GM12872 (cell line): Measurements from ENCODE around the gene CDHR2.

Source experiments
- CTCF ChIP-seq: IDR thresholded peaks from 3 replicates; pipeline ENCODE4 v1.5.1; 2011; ENCODE audit warnings: low read depth, mild to moderate bottlenecking, low read length, moderate library complexity; ENCODE audit not compliant: insufficient read depth

Gene CDHR2

GRCh38 chr5:176629853-176630680 lies 80.9 kb downstream of the CDHR2 start, which contains the start of the genes EIF4E1B and SNCB:
TSS of gene EIF4E1B (plus strand) at chr5:176630675. CDS start at chr5:176642788, 12,113 bp downstream.
TSS of gene SNCB (minus strand) at chr5:176630534. CDS start at chr5:176629654, 880 bp downstream.
- no peak for TF ChIP-seq CTCF

DNA sequence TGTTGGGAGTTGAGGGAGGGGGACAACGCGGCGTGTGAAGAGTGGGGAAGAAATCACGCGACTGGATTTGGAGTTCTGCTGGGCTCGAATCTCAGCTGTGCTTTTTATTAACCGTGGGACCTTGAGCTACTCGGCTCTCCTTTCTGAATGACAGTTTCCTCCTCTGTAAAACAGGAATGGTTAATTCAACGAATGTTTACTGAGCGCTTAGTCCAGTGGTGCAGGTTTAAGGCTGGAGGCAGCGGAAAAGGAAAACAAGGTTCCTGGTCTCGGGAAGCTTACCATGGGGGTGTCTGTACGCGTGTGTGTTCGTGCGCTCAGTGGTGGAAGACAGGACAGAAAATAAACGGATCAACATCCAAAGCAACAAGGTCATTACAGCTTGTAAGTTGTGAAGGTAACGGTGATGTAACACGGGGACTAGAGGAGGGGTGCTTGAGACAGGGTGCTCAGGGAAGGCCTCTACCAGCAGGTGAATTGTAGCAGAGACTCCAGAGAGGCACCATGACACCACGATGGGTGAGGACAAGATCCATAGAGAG lies 81.6 kb downstream of the CDHR2 start:
- TF ChIP-seq CTCF: no peak

- TF ChIP-seq CTCF: no peak
Observed at GRCh38 chr5:176631383-176632200, 82.5 kb downstream of the CDHR2 start.

DNA sequence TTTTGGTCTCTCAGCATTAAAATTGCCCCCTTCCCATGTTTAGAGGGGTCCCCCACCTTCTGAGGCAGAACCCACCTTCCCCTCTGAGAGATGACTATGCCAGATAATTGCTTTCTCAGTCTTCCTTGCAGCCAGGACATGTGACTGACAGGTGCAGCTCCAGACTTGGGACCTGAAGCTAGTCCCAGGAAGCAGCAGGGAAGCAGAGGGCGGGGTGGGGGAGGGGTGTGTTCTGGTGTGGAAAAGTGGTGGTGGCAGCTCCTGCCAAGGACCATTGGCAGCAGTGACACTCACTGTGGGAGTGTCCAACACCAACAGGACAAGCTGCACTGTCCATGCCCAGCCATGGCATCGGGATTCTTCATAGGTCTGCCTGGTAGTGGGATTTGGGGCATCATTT lies 83.6 kb downstream of the CDHR2 start:
- no peak for TF ChIP-seq CTCF

DNA sequence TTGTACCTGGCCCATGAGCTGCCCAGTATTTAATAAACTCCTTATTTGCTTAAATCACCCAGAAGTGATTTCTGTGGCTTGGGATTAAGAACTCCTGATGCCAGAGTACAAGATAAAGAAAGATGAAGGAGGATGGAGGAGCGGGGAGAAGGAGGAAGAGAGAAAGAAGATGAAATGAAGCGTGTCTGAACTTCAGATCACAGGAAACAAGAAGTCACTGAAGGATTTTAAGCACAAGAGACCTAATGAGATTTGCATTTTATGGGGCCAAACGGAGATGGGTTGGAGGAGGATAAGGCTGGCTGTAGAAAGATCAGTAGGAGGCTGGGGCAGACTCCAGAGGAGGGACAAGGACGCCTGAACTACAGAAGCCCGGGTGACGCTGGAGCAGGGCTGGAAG lies 84.5 kb downstream of the CDHR2 start:
- TF ChIP-seq CTCF: no peak

GRCh38 chr5:176636426-176636825 lies 87.3 kb downstream of the CDHR2 start:
- no peak for TF ChIP-seq CTCF

DNA sequence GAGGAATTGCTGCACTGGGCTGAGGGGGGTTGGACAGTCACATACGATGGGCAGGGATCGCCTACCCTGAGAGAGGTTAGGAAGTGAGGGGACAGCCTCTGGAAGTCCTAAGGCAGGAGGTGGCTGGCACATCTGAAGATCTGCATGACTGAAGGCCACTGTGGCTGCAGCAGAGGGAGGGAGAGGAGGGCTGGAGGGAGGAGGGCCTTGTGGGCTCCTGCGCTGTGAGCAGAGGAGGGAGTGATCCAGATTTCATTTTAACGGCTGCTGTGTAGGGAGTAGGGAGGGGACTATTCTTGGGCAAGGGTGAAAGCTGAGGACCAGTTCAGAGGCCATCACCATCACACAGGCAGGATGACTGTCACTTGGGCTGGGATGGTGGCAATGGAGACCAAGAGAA lies 88.4 kb downstream of the CDHR2 start:
- no peak for TF ChIP-seq CTCF
